ENCODE data around the gene TNNI3K.

Gene TNNI3K

GRCh38 chr1:74584185-74584584 is 349.0 kb downstream of the TNNI3K start:
- DNase-seq = no peak

- DNase-seq = peak; percentile 46 to 50
Observed at GRCh38 chr1:74586253-74586897, 351.2 kb downstream of the TNNI3K start.

DNA sequence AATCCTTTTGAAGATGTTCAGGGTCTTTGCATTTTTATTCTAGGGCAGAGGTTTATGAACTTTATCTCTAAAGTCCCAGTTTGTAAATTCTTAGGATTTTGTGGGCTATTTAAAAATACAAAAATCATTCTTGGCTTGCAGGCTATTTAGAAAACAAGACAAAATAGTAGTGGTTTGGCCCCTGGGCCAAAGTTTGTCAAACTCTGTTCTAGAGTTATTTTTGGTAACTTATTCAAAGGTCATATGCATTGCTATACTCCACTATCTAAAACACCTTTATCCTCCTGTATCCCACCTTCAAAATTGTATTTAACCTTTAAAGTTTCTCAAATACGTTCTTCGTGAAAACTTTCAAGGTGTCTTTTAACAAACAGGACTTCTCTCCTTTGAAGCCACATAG is 352.7 kb downstream of the TNNI3K start:
- no peak for DNase-seq

GRCh38 chr1:74590288-74590687 is 355.1 kb downstream of the TNNI3K start:
- DNase-seq = no peak

- no peak for DNase-seq
Observed at GRCh38 chr1:74591949-74592348, 356.8 kb downstream of the TNNI3K start.

GRCh38 chr1:74592580-74593355 is 357.6 kb downstream of the TNNI3K start:
- DNase-seq = no peak
